ENCODE results near the gene COPS7B. TPM values are rescaled to one million over a fixed set of nuclear protein-coding genes. Genes with fewer than 3 reads are reported as not detected.

Gene COPS7B
- total RNA-seq, 1 experiment from 2014 or later, result 66.5 TPM

GRCh38 chr2:231853105-231853504, 66.9 kb downstream of the COPS7B start:
- no TSS peak for BruUV-seq (replicated peaks)
- no peak overlapping the region for H3K27ac ChIP-seq (ENCODE audit: low read depth, low read length, poor library complexity, severe bottlenecking)
- H3K4me3 ChIP-seq (ENCODE audit: low read depth, low read length, poor library complexity, severe bottlenecking), result no peak overlapping the region
- no peak for TF ChIP-seq EZH2 (IDR thresholded peaks at IDR 0.05; ENCODE audit: borderline replicate concordance, low read depth, low read length, poor library complexity, severe bottlenecking)
- no peak for TF ChIP-seq CTCF (conservative IDR thresholded peaks at IDR 0.05; ENCODE audit: low read depth, low read length)
- peaks cover 12% of the 10 kb centered on the region for H3K27me3 ChIP-seq (replicated peaks; ENCODE audit: insufficient read depth, low read depth, low read length, poor library complexity)
- ChIA-PET POLR2A (ENCODE audit: low non-redundant PET) (no interaction called here), CTCF (no interaction called here)
- no peaks in the 10 kb centered on the region for H3K9me3 ChIP-seq (ENCODE audit: low read depth, low read length, poor library complexity, severe bottlenecking)
- H3K4me1 ChIP-seq (ENCODE audit: insufficient read depth, low read length, poor library complexity, severe bottlenecking), result no peaks in the 10 kb centered on the region
- intact Hi-C loops (cut with micrococcal nuclease; ENCODE audit: unreplicated experiment), result loop anchor here (5.0 kb wide), 1 partner anchor 589 kb away; no protein-coding TSS in a partner anchor
- no peak for DNase-seq (ENCODE audit: low spot score)
- H3K36me3 ChIP-seq (ENCODE audit: insufficient read depth, low read length, poor library complexity, severe bottlenecking), result no peaks in the 10 kb centered on the region

GRCh38 chr2:231854616-231855125, 68.4 kb downstream of the COPS7B start:
- Histone ChIP-seq H3K4me1 (ENCODE audit: insufficient read depth, low read length, poor library complexity, severe bottlenecking) (no peaks in the 10 kb centered on the region), H3K9me3 (ENCODE audit: low read depth, low read length, poor library complexity, severe bottlenecking) (no peaks in the 10 kb centered on the region), H3K4me3 (ENCODE audit: low read depth, low read length, poor library complexity, severe bottlenecking) (no peak overlapping the region), H3K36me3 (ENCODE audit: insufficient read depth, low read length, poor library complexity, severe bottlenecking) (no peaks in the 10 kb centered on the region), H3K27me3 (replicated peaks; ENCODE audit: insufficient read depth, low read depth, low read length, poor library complexity) (peaks cover 12% of the 10 kb centered on the region), H3K27ac (ENCODE audit: low read depth, low read length, poor library complexity, severe bottlenecking) (no peak overlapping the region)
- BruUV-seq (replicated peaks), result no TSS peak
- DNase-seq (ENCODE audit: low spot score), result no peak
- POLR2A ChIA-PET (ENCODE audit: low non-redundant PET), result no interaction called here
- CTCF ChIA-PET, result no interaction called here
- intact Hi-C loops (cut with micrococcal nuclease; ENCODE audit: unreplicated experiment), result loop anchor here (5.0 kb wide), 1 partner anchor 588 kb away; no protein-coding TSS in a partner anchor
- TF ChIP-seq CTCF (conservative IDR thresholded peaks at IDR 0.05; ENCODE audit: low read depth, low read length), result no peak
- TF ChIP-seq EZH2 (IDR thresholded peaks at IDR 0.05; ENCODE audit: borderline replicate concordance, low read depth, low read length, poor library complexity, severe bottlenecking), result no peak

- H3K27ac ChIP-seq (ENCODE audit: low read depth, low read length, poor library complexity, severe bottlenecking), result no peak overlapping the region
- intact Hi-C loops (cut with micrococcal nuclease; ENCODE audit: unreplicated experiment), result no loop called here
- ChIA-PET CTCF (no interaction called here), POLR2A (ENCODE audit: low non-redundant PET) (no interaction called here)
- no peaks in the 10 kb centered on the region for H3K9me3 ChIP-seq (ENCODE audit: low read depth, low read length, poor library complexity, severe bottlenecking)
- H3K4me3 ChIP-seq (ENCODE audit: low read depth, low read length, poor library complexity, severe bottlenecking), result no peak overlapping the region
- no peaks in the 10 kb centered on the region for H3K4me1 ChIP-seq (ENCODE audit: insufficient read depth, low read length, poor library complexity, severe bottlenecking)
- BruUV-seq (replicated peaks), result no TSS peak
- peaks cover 10% of the 10 kb centered on the region for H3K27me3 ChIP-seq (replicated peaks; ENCODE audit: insufficient read depth, low read depth, low read length, poor library complexity)
- DNase-seq (ENCODE audit: low spot score), result no peak
- TF ChIP-seq EZH2 (IDR thresholded peaks at IDR 0.05; ENCODE audit: borderline replicate concordance, low read depth, low read length, poor library complexity, severe bottlenecking), result no peak
- no peak for TF ChIP-seq CTCF (conservative IDR thresholded peaks at IDR 0.05; ENCODE audit: low read depth, low read length)
- no peaks in the 10 kb centered on the region for H3K36me3 ChIP-seq (ENCODE audit: insufficient read depth, low read length, poor library complexity, severe bottlenecking)
Observed at GRCh38 chr2:231856959-231857358, 70.7 kb downstream of the COPS7B start.

Other genes starting within 250 kb of the COPS7B start
- gene TEX44, start 193.6 kb upstream of the COPS7B start, total RNA-seq (2021), result not detected in 2 replicates
- gene PTMA, start 77.9 kb upstream of the COPS7B start, total RNA-seq (2021), result 1,708 and 1,722 TPM in 2 replicates
- 19.7 and 27.3 TPM in 2 replicates for gene PDE6D, start 5.2 kb upstream of the COPS7B start, total RNA-seq (2021)
- gene NPPC, start 140.0 kb downstream of the COPS7B start, total RNA-seq (2021), result not detected in 2 replicates
- gene DIS3L2, start 175.3 kb downstream of the COPS7B start, total RNA-seq (2021), result 38.7 and 45.1 TPM in 2 replicates

Measured in A673 (cell line).